NCI-H146 (cell line): ENCODE data around the gene DNAL1.

Experiments used
- DNase-seq: peaks from one replicate; lab custom pipeline; 2025; lab: John Stamatoyannopoulos, UW

DNAL1 gene

GRCh38 chr14:73744175-73744867, 99.5 kb downstream of the DNAL1 start:
- no peak for DNase-seq

GRCh38 chr14:73744874-73745529, 100.2 kb downstream of the DNAL1 start:
- DNase-seq = no peak

- no peak for DNase-seq
Measured at GRCh38 chr14:73745571-73746519, 101.1 kb downstream of the DNAL1 start.

- DNase-seq = no peak
Measured at GRCh38 chr14:73746520-73747378, 102.0 kb downstream of the DNAL1 start.

GRCh38 chr14:73747379-73748211, 102.8 kb downstream of the DNAL1 start:
- no peak for DNase-seq

GRCh38 chr14:73748858-73749357, 104.1 kb downstream of the DNAL1 start:
- DNase-seq = no peak

GRCh38 chr14:73749706-73750530, 105.1 kb downstream of the DNAL1 start:
- DNase-seq = no peak

- DNase-seq = no peak
Measured at GRCh38 chr14:73750531-73750901, 105.7 kb downstream of the DNAL1 start.

GRCh38 chr14:73751157-73751691, 106.4 kb downstream of the DNAL1 start:
- DNase-seq = no peak

GRCh38 chr14:73752297-73752992, 107.7 kb downstream of the DNAL1 start:
- no peak for DNase-seq
